T-cell (primary cell): Measurements from ENCODE around the gene BARHL1. TPM values are rescaled to one million over a fixed set of nuclear protein-coding genes. Genes with fewer than 3 reads are reported as not detected.

ENCODE experiments used
- ATAC-seq, 4 experiments: fragments of 200-7000 bp in 3 of 4; fragments of 150-1000 bp in 1 of 4; cut with Tn5 transposase; replicated peaks in 1 of 4; 1 replicate in 3 of 4; 2 replicates in 1 of 4; pipeline ENCODE4 v1.10.0; 2021; ENCODE audit warnings: moderate library complexity in 3 of 4, mild to moderate bottlenecking in 2 of 4, moderate number of reproducible peaks in 1 of 4
- CTCF ChIA-PET, 2 donors: fragments of 300-600 bp; sonication (Branson Sonifier 250); formaldehyde crosslinking; loops; one replicate each; lab custom pipeline; 2022; ENCODE audit warnings: antibody characterized with exemption in 2 of 2; lab: Charles Lee
- POLR2A ChIA-PET, 2 donors: fragments of 300-600 bp; sonication (Branson Sonifier 250); formaldehyde crosslinking; loops; one replicate each; lab custom pipeline; 2022; ENCODE audit warnings: antibody characterized with exemption in 2 of 2; lab: Charles Lee
- DNase-seq, 35 experiments: peaks; one replicate each; pipeline versions ENCODE4 v3.0.0 to v3.0.0-alpha.2; 2013 to 2023
- H3K27ac ChIP-seq: one replicate; pipeline ENCODE4 v1.5.1; 2013; ENCODE audit warnings: low read length
- H3K27me3 ChIP-seq, 2 experiments: replicated peaks in 1 of 2; 1 replicate in 1 of 2; 2 replicates in 1 of 2; pipeline versions ENCODE4 v1.6.1 to v1.7.0; 2013; ENCODE audit warnings: low read length in 1 of 2, mixed read lengths in 1 of 2; ENCODE audit not compliant: control insufficient read depth in 2 of 2, insufficient read depth in 2 of 2; ENCODE audit errors: extremely low read depth in 1 of 2
- H3K36me3 ChIP-seq, 2 donors: 1 replicate in 1 of 2; 2 replicates in 1 of 2; pipeline versions ENCODE4 v1.6.1 to v1.7.0; 2013; ENCODE audit warnings: low read length in 1 of 2; ENCODE audit not compliant: control insufficient read depth in 2 of 2, insufficient read depth in 1 of 2; ENCODE audit errors: extremely low read depth in 1 of 2
- H3K4me1 ChIP-seq, 2 experiments: 1 replicate in 1 of 2; 2 replicates in 1 of 2; pipeline versions ENCODE4 v1.6.1 to v1.7.0; 2013; ENCODE audit warnings: low read length in 2 of 2, mixed read lengths in 1 of 2; ENCODE audit not compliant: insufficient read depth in 2 of 2, control insufficient read depth in 1 of 2; ENCODE audit errors: extremely low read depth in 1 of 2
- H3K4me3 ChIP-seq, 2 donors: 1 replicate in 1 of 2; 2 replicates in 1 of 2; pipeline versions ENCODE4 v1.5.1 to v1.7.0; 2013; ENCODE audit warnings: mild to moderate bottlenecking in 2 of 2, low read length in 1 of 2, moderate library complexity in 1 of 2; ENCODE audit not compliant: control insufficient read depth in 1 of 2; ENCODE audit errors: extremely low read depth in 1 of 2
- H3K9me3 ChIP-seq: 2 replicates; pipeline ENCODE4 v1.7.0; 2013
- H3K27ac Mint-ChIP-seq, 2 donors: one replicate each; pipeline ENCODE4 v1.8.0; 2020 to 2021; ENCODE audit warnings: mild to moderate bottlenecking in 2 of 2, mixed read lengths in 2 of 2
- H3K27me3 Mint-ChIP-seq, 2 donors: one replicate each; pipeline ENCODE4 v1.8.0; 2021 to 2022; ENCODE audit warnings: mixed read lengths in 2 of 2
- H3K36me3 Mint-ChIP-seq: one replicate; pipeline ENCODE4 v1.8.0; 2021; ENCODE audit warnings: mixed read lengths
- H3K4me1 Mint-ChIP-seq, 3 donors: one replicate each; pipeline ENCODE4 v1.8.0; 2020 to 2022; ENCODE audit warnings: mixed read lengths in 3 of 3, mild to moderate bottlenecking in 1 of 3
- H3K4me3 Mint-ChIP-seq, 3 donors: one replicate each; pipeline ENCODE4 v1.8.0; 2020 to 2022; ENCODE audit warnings: mild to moderate bottlenecking in 3 of 3, mixed read lengths in 3 of 3, moderate library complexity in 3 of 3
- H3K9me3 Mint-ChIP-seq, 3 donors: one replicate each; pipeline ENCODE4 v1.8.0; 2020 to 2022; ENCODE audit warnings: mixed read lengths in 3 of 3
- WGBS: methylation state at CpG from one replicate; pipeline ENCODE4 v1.1.5; 2013; ENCODE audit warnings: missing lambda C conversion rate; ENCODE audit not compliant: insufficient coverage; 5-methylcytosine and 5-hydroxymethylcytosine counted together
- total RNA-seq, 35 experiments: library from RNA in 6 of 35; stranded (reverse) in 6 of 35; fragments of 120-200 nt in 1 of 35; gene quantifications; one replicate each; pipeline versions ENCODE4 v1.2.1 to v1.2.4 and lab custom pipeline; 2013 to 2026

Gene BARHL1
- total RNA-seq, 5 donors from 2014 or later (not counting 1 experiment from before 2014, with no cell fraction given): not detected

DNA sequence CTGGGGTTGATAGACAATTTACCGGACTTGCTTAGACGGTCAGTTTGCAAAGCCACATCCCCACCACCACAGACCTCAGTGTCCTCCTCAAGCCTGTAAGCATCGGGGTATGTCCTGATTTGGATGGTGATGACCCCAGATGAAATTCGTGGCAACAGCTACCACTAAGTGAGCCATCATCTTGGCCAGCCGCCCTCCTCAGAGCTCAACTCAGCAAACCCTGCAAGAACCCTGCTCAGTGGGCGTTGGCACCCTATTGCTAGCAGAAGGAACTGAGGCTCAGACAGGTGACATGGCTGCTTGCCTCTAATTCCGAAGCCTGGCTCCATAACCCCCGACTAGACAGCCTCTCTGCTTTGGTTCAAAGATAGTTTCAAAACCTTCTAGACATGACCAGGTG lies 41.4 kb upstream of the BARHL1 start:
- no peaks in the 10 kb centered on the region for H3K9me3 Mint-ChIP-seq

DNA sequence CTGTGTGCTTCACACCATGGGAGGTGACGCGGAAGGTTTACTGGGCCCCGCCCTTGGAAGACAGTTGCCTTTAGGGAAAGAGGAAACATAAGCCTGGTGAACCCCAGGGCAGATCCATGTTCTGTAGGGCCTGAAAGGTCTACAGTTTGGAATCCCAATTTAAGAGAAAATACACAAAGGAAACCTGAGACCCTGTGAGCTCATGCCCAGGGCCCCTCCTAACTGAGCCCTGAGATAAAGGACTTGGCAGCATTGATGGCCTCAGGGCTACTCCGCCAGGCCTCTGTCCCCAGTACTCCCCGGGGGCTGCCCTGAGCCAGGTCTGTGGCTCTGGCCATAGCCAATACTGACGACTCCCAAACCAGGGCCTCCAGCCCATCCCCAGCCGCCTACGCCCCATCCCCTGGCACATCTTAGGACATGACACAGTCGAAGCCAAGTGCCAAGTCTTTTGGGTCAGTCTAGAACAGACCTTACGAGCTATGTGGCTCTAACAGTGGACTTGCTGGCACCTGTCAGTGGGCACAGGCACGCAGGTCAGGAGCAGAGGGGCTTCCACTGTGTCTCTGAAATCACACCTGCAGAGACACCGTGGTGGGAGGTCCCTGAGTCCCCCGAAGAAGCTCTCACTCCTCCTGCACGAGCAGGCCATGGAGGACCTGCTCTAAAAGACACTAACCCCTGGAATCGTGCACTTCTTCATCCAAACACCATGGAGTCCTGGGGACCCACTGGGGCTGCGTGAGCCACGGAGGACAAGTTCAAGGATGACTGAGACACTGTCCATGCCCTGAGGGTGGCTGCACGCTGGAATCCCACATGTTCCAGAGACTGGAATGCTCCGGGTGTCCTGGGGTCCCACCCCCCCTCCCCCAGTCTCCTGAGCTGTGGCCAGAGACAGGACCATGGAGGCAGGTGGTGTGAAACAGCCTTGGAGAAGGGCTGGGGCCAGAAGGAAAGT lies 40.3 kb upstream of the BARHL1 start:
- DNase-seq (no peak), ATAC-seq (no peak)
- ChIA-PET CTCF (no interaction called here), POLR2A (no interaction called here)
- Mint-ChIP-seq H3K27ac (no peak overlapping the region), H3K9me3 (no peaks in the 10 kb centered on the region), H3K4me3 (no peak overlapping the region), H3K27me3 (peaks cover 4 to 13% of the 10 kb centered on the region in 2 donors), H3K36me3 (no peaks in the 10 kb centered on the region), H3K4me1 (no peaks in the 10 kb centered on the region)
- 82% methylated on average over 13 of the region's 19 CpGs for WGBS
- H3K27me3 ChIP-seq: peaks cover 0 to 30% of the 10 kb centered on the region in 2 experiments
- H3K9me3 ChIP-seq: no peaks in the 10 kb centered on the region
- H3K4me1 ChIP-seq: peaks cover 0 to 5% of the 10 kb centered on the region in 2 experiments
- H3K36me3 ChIP-seq: no peaks in the 10 kb centered on the region
- no peak overlapping the region for H3K27ac ChIP-seq
- H3K4me3 ChIP-seq: no peak overlapping the region

More for the DNA sequence above, 41.4 kb upstream of the BARHL1 start:
- no peak for DNase-seq
- no peak overlapping the region for H3K27ac Mint-ChIP-seq
- 68% methylated on average over 5 of the region's 8 CpGs for WGBS
- Histone ChIP-seq H3K4me3 (no peak overlapping the region), H3K27me3 (peaks cover 0 to 21% of the 10 kb centered on the region in 2 experiments), H3K4me1 (peaks cover 0 to under 1% of the 10 kb centered on the region in 2 experiments), H3K27ac (no peak overlapping the region), H3K36me3 (no peaks in the 10 kb centered on the region), H3K9me3 (no peaks in the 10 kb centered on the region)
- H3K27me3 Mint-ChIP-seq: peaks cover 3 to 7% of the 10 kb centered on the region in 2 donors
- no peak overlapping the region for H3K4me3 Mint-ChIP-seq
- ChIA-PET CTCF (no interaction called here), POLR2A (no interaction called here)
- H3K4me1 Mint-ChIP-seq: peaks cover 0 to 1% (median 0%) of the 10 kb centered on the region in 3 donors
- H3K36me3 Mint-ChIP-seq: no peaks in the 10 kb centered on the region
- ATAC-seq: no peak

DNA sequence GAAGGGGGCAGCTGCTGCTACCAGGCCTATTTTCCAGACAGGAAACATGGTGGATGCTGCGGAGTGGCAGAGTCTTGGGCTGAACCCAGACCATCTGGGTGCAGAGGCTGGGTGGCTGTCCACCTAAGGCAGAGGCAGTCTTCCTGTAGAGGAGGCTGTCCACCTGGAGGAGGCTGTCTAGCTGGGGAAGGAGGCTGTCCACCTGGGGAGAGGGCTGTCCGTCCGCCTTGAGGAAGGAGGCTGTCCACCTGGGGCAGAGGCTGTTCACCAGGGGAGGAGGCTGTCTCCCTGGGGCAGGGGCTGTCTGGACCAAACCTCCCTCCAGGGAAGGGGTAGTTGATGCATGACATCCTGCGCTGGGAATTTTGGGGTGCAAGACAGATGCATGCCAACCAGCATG lies 39.2 kb upstream of the BARHL1 start:
- Mint-ChIP-seq H3K9me3 (no peaks in the 10 kb centered on the region), H3K27ac (no peak overlapping the region), H3K4me3 (no peak overlapping the region), H3K27me3 (peaks cover 11 to 22% of the 10 kb centered on the region in 2 donors), H3K4me1 (no peaks in the 10 kb centered on the region), H3K36me3 (no peaks in the 10 kb centered on the region)
- Histone ChIP-seq H3K4me3 (no peak overlapping the region), H3K4me1 (peaks cover 0 to 5% of the 10 kb centered on the region in 2 experiments), H3K27me3 (peaks cover 0 to 38% of the 10 kb centered on the region in 2 experiments), H3K36me3 (no peaks in the 10 kb centered on the region), H3K27ac (no peak overlapping the region), H3K9me3 (no peaks in the 10 kb centered on the region)
- WGBS: 73% methylated on average over 1 of the region's 4 CpGs
- POLR2A ChIA-PET: interaction anchor here in 1 of 2 donors (0.6 kb wide), 1 partner anchor 34 kb away, joined by 3 read pairs; no protein-coding TSS in a partner anchor
- ATAC-seq (no peak), DNase-seq (no peak)
- CTCF ChIA-PET: no interaction called here

DNA sequence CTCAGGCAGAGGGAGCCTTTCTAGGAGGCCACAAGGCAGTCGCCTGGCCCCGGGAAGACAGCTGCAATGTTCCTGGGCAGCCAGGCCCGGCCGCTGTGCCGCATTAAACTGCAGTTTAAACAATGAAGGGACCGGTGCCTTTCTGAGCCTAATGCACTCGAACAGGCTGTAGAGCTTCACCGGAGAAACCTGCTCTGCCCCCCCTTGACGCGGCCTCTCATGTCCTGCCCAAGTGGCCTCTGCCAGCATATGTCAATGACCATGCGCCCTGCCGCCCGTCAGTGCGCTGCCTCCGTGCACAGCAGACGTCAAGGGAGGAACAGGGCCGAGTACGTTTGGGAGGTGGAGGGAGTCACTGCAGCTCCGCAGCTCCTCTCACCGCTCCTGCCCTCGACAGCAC lies 38.4 kb upstream of the BARHL1 start:
- ChIA-PET CTCF (no interaction called here), POLR2A (interaction anchor here (0.6 kb wide), 2 partner anchors 34 to 153 kb away, joined by 3 to 7 read pairs; no protein-coding TSS in a partner anchor)
- Histone ChIP-seq H3K9me3 (no peaks in the 10 kb centered on the region), H3K4me3 (no peak overlapping the region), H3K27me3 (peaks cover 0 to 38% of the 10 kb centered on the region in 2 experiments), H3K27ac (no peak overlapping the region), H3K36me3 (no peaks in the 10 kb centered on the region), H3K4me1 (peaks cover 0 to 5% of the 10 kb centered on the region in 2 experiments)
- no peak for ATAC-seq
- Mint-ChIP-seq H3K36me3 (no peaks in the 10 kb centered on the region), H3K27ac (no peak overlapping the region), H3K4me1 (no peaks in the 10 kb centered on the region), H3K4me3 (no peak overlapping the region), H3K9me3 (no peaks in the 10 kb centered on the region), H3K27me3 (peaks cover 11 to 22% of the 10 kb centered on the region in 2 donors)
- 83% methylated on average over 11 of the region's 21 CpGs for WGBS
- no peak for DNase-seq

DNA sequence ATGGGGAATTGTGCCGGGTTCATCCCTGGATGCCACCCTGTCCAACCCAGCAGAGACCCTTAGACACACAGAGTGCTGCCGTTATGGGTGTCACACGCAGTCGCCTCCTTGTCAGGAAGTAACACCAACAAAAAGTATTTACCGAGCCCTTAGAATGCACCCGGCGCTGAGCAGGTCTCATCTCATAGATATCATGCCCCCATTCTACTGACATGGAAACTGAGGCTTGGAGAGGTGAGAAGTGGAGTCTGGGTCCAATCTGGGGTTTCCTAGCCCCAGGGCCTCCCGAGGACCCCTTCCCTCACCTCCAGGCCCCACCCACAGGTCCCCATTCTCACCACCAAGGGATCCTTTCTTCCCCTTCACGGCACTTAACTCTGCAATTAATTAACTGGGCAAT lies 36.8 kb upstream of the BARHL1 start:
- POLR2A ChIA-PET: no interaction called here
- Mint-ChIP-seq H3K36me3 (no peaks in the 10 kb centered on the region), H3K4me3 (no peak overlapping the region), H3K9me3 (no peaks in the 10 kb centered on the region), H3K27me3 (peaks cover 11 to 22% of the 10 kb centered on the region in 2 donors), H3K4me1 (no peaks in the 10 kb centered on the region), H3K27ac (no peak overlapping the region)
- Histone ChIP-seq H3K4me3 (no peak overlapping the region), H3K27me3 (peaks cover 0 to 38% of the 10 kb centered on the region in 2 experiments), H3K4me1 (peaks cover 0 to 5% of the 10 kb centered on the region in 2 experiments), H3K9me3 (no peaks in the 10 kb centered on the region), H3K36me3 (no peaks in the 10 kb centered on the region), H3K27ac (no peak overlapping the region)
- ATAC-seq: no peak
- CTCF ChIA-PET: no interaction called here
- 40% methylated on average over 1 of the region's 9 CpGs for WGBS
- DNase-seq: no peak

DNA sequence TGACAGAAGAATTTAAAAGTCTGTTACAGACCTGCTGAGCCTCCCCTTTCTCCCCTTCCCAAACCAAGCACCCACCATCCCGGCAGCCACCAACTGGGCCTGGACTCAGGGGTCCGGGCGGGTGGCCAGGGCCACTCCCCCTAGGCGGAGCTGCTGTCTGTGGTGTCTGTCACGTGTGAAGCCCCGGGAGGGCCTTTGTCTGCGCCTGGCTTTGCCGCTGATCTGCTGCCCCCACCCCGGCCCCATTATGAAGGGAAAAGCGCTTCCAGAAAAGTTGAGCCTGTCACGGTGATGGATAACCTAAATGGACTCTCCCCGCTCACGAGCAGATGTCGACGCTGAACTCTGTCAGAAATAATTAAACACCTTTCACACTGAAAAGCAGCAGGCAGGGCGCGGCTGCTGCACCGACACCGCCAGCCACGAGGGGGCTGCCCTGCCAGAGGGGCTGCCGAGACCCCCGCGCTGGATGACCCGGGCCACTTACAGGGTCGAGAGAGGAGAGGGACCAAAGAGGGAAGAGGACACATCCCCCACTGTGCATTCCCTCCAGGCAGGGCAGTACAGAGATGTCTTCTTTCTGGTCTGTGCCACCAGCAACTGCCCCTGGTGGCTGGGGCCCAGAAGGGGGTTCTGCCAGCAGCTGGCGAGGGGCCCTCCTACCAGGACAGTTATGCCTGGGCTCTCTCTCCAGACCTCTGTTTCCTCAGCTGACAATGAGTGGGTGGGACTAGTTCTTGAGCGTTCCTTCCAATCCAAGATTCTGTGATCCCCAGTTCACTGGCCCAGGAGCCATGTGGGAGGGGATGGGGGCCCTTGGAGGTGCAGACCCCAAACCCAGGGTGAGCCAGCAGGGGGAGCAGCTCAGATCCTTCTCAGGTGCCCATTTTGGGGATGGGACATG lies 36.0 kb upstream of the BARHL1 start:
- ATAC-seq (no peak), DNase-seq (no peak)
- Mint-ChIP-seq H3K36me3 (no peaks in the 10 kb centered on the region), H3K27me3 (peaks cover 14 to 22% of the 10 kb centered on the region in 2 donors), H3K4me1 (no peaks in the 10 kb centered on the region), H3K9me3 (no peaks in the 10 kb centered on the region), H3K4me3 (no peak overlapping the region), H3K27ac (no peak overlapping the region)
- Histone ChIP-seq H3K9me3 (no peaks in the 10 kb centered on the region), H3K27ac (no peak overlapping the region), H3K4me1 (peaks cover 0 to 5% of the 10 kb centered on the region in 2 experiments), H3K4me3 (no peak overlapping the region), H3K36me3 (no peaks in the 10 kb centered on the region), H3K27me3 (peaks cover 0 to 38% of the 10 kb centered on the region in 2 experiments)
- ChIA-PET POLR2A (no interaction called here), CTCF (no interaction called here)
- WGBS: 1% methylated on average over 19 of the region's 27 CpGs
